ENCODE measurements around the gene COA4.
A peak's percentile ranks its signal among the peaks of the same experiment; 100 is the strongest.
"Not testable (repeated sequence)": the region's sequence is repeated elsewhere in the genome, so short reads cannot be mapped to it uniquely, and the experiment has no call there.

COA4 gene

DNA sequence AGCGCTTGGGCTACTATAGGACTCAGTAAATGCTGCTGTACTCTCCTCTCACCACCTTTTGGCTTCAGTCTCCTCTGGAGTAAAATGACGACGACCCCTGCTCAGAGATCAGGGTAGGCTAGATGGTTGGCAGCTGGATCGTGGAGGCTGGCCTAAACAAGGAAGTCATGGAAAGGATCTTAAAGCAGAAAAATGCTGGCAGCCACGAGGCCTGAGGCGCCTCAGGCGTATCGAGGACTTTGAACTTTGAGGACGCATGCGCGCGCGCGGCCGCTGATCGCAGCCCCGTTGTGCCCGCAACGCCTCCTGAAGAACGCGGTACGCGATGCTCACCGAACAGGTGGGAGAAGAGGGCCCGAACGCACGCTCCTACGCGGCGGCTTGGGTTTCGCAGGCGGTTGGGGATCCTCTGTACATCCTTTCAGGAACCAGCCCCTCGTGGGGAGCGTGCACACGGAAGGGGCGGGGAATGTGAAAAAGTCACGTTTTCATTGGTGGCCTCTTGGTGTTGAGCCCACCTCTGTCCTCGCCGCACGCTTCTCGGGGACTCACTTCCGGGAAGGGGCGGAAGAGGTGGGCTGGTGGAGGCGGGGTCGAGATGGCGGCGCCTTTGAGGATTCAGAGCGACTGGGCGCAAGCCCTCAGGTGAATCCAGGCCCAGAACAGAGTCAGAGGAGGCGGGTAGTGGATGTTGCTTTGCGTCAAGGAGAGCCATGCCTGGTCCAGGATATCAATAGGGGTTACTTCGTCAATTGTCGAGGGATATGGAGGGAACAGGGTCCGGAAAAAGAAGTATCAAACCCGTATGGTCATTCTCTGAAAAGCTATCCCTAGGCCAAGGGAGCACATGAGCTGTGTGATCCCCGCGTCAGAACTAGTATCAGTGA lies at the start of gene COA4, which contains the start of gene PAAF1:
COA4 (minus strand) TSS at position 423 of the 887 bp plus-strand sequence. CDS start 3,468 bp downstream, outside the sequence.
PAAF1 (plus strand) TSS at position 576 of the 887 bp plus-strand sequence; CDS start at position 599, 23 bp downstream.
- peak; percentile 96 for DNase-seq

DNA sequence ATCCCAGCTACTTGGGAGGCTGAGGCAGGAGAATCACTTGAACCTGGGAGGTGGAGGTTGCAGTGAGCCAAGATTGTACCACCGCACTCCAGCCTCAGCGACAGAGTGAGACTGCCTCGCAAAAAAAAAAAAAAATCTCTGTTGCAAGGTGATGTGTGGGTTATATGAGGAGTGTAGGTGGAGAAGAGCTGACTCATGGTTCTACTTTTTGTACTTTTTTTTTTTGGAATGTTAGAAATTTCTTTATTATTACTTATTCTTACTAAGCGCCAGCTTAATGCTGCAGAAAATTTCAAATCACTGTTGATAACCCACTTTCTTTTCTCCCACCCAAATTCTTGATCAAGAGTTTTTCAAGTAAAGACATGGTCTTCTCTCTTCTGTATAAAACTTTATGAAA lies 44.5 kb upstream of the COA4 start:
- DNase-seq = no peak

DNA sequence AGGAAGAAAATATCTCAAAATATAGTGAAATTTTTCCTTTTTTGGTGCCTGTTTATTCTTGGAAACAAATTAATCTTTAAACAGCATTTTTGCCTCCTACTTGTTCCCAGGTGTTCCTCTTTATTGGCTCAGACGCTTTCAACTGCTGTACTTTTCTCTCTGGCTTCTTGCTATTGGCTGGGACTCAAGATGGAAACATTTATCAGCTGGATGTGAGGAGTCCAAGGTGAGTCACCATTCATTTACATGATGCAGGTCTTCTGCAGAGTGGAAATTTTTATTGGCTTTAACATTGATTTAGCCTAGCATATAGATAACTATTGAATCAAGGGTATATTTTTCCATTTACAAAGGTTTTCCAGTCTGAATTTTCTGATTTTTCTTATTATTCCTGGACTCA lies 39.8 kb upstream of the COA4 start:
- DNase-seq = no peak

DNA sequence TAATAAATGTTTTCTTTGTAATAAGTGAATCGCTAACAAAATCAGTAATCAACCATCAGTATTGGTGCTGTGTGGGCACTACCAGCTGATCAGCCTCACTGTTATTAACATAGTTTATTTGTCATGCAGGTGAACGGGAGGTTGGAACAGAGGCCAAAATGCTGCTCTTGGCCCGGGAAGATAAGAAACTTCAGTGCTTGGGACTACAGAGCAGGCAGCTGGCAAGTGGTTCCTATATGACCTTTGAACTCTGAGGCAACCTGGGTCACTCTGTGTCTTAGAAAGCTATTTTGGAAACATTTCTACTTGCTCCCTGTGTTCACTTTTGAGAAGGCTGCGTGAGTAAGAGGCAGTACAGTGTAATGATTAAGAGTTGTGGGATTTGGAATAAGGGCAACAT lies 37.6 kb upstream of the COA4 start:
- no peak for DNase-seq

DNA sequence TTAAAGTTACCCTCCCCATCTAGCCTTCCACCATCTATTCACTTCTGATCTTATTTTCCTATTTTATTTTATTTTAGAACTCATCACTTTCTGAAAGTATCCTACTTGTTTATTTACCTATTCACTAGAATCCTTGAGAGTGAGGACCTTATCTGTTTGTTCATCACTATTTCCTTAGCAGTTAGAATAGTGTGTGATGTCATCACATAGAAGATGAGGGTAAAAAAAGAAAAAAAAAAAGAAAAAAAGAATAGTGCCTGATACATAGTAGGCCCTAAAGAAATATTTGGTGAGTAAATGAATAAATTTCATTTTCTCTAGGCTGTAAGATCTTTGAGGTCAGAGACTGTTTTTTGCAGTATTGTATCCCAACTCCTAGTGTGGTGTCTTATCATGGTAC lies 36.8 kb upstream of the COA4 start:
- no peak for DNase-seq

DNA sequence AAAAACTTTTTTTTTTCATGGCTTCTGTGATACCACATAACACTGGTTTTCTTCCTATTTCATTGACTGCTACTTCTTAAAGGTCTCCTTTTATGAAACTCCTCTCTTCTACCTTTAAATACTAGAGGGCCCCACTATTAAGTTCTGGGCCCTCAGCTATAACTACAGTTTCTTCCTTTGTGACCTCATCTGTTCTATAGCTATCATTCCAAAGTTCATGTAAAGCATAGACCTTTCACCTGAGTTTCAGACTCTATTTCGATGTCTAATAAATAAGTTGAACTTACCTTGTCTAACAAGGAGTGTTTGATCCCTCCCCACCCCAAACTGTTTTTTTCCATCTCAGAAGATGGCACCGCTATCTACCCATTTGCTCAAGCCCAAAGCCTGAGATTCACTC lies 35.4 kb upstream of the COA4 start:
- DNase-seq = no peak

DNA sequence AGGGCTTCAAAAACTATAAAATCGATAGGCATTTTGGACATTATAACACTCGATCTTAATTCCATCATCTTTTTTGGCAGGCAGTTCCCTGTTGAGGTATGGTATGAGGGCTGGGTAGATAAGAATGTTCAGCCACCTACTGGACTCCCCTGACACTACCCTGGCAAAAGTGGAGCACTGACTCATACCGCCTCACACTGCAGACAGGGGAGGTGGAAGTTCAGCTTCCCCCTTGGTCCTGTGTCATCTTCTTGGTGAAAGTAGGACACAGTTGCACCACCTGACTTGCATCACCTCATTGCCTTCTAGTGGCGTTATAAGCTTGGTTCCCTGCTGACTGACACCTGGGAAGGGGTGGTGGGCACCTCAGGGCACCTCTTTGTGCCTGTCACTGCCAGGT lies 30.5 kb upstream of the COA4 start:
- DNase-seq = peak; percentile 45

DNA sequence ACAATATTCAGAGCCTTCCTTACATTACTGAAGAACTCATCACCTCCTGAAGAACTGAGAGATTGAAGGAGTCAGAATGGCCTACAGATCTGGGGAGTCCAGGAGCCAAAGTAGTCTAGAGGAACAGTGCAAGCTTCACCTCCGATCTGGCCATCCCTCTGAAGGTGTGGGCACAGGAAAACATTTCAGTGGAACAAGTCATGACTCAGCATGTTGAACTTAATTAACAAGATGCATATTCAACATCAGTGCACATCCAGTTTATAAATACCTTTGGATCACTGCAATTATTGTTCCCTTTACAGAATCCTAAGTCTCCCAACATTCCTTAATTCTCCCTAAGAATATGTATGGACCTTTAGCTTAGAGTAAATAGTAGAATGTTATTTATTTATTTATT lies 25.7 kb upstream of the COA4 start:
- no peak for DNase-seq

DNA sequence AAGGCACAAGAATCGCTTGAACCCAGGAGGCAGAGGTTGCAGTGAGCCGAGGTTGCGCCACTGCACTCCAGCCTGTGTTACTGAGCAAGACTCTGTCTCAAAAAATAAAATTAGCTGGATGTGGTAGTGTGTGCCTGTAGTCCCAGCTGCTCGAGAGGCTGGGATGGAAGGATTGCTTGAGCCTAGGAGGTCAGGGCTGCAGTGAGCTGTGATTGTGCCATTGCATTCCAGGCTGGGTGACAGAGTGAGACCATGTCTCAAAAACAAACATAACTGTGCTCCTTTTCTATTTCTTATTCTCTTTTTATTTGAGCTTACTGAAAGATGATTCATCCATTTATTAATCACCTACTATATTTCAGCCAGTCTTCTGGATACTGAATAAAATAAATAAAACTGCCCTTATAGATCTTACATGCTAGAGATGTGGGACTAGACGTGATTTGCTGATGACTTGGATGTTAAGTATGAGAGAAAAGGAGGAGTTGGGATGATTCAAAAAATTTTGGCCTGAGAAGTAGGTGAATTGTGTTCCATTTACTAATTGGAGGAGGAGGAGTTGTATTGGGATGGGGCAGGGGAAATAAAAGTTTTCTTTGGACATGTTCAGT lies 18.2 kb upstream of the COA4 start:
- peak; percentile 73 for DNase-seq

DNA sequence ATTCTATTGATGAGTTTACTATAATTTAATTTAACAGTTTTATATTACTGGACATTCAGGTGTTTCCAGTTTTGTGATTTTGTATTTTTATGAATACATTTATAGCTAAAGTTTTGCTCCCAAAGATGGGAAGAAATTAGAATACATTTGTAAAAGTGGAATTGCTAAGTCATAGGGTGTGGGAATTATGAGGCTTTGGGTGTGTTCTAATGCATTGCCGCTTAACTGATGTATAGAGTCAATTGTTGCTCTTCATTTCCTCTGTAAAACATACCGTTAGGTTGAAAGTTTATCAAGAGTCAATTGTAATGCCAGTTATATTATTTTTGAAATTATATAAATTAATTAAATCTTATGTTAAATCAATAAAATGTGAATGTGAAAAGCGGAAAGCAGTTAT lies 16.4 kb upstream of the COA4 start:
- no peak for DNase-seq

DNA sequence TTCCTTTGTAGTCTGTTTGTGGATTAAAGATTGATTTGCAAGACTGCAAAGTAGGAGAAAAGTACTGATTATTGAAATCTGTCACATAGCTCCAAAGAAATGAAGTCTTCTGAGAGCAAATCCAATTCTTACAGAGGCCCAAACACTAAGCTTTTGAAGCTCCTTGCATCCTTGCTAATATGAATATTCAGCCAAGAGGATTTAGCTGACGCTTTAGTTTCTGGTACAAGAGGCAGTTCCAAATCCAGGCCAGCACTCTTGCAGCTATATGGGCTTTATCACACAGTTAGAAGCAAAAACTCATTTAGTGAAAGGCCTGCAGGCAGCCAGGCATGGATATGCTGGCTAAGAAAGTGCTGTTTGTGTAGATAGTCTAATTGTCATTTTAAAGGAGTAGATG lies 12.9 kb upstream of the COA4 start:
- no peak for DNase-seq

DNA sequence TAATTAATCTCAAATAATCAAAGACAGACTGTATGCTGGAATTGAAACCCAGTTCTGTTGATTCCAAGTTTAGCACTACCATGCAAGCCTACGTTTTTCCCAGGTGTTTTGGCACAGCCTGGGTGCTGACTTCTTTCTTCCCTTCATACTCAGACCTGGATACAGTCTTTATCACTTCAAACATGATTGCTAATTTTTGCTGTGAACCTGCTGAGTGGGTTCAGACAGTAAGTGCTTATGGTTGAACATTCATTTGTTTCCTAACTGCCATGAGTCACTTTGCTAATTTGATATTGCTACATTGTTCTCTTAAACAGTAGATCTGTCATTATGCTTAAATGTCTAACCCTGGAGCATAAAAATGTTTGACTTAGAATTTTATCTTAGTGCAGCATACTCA lies 12.4 kb upstream of the COA4 start:
- DNase-seq = no peak

DNA sequence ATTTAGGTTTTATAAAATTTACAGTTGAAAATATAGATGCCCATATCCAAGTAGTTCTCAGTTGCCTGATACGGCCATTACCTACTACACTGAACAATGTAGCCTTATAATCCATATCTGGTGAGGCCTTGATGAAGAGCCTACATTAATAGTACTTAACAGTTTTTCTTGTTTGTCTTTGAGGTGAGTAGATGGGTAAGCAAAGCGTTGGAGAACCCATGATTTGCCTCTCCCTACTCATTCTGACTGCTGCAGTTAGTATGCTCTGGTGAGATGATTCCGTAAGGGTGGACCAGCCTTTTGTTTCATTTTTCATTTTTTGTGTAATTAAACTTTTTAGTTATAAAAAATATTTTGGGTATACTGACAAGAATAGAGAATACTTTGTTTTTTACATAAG lies 11.6 kb upstream of the COA4 start:
- no peak for DNase-seq

DNA sequence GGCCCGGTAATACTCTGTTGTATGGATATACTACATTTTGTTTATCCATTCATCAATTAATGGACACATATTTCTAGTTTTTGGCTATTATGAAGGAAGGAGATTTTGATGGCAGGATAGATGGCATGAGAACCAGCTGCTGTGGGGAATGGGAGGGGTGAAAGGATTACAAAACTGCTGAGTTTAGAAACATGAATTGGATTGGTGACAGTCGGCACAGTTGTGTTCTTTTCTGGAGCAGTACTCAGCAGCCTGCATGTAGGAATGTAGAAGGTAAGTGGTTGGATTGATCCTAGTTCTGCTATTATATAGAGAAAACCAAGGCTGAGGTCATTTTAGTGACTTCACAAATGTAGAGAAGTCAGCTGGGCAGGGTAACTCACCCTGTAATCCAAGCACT lies 7.2 kb upstream of the COA4 start:
- DNase-seq = no peak

DNA sequence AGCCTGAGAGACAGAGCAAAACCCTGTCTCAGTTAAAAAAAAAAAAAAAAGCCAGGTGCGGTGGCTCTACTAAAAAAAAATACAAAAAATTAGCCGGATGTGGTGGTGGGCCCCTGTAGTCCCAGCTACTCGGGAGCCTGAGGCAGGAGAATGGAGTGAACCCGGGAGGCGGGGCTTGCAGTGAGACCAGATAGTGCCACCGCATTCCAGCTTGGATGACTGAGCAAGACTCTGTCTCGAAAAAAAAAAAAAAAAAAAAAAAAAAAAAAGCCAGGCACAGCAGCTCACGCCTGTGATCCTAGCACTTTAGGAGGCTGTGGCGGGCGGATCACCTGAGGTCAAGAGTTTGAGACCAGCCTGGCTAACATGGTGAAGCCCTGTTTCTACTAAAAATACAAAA lies 3.8 kb upstream of the COA4 start:
- not testable (repeated sequence) for DNase-seq

DNA sequence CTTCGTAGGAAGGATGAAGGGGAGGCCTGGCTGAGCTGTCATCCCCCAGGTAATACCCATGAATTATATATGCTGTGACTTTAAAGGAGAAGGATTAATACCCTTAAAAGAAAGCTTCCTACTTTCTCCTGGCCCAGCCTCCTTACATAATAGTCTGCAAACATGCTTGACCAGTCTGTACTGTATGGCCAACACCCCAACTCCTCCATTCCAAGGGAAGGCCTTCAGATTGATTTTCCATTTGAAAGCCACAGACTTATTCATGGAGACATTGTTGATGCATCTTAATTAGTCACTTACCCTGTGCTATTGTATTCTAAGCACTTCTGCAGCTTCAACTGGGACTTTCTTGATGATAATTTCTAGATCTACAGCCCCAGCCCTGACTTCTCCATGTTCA lies 2.1 kb upstream of the COA4 start:
- no peak for DNase-seq

DNA sequence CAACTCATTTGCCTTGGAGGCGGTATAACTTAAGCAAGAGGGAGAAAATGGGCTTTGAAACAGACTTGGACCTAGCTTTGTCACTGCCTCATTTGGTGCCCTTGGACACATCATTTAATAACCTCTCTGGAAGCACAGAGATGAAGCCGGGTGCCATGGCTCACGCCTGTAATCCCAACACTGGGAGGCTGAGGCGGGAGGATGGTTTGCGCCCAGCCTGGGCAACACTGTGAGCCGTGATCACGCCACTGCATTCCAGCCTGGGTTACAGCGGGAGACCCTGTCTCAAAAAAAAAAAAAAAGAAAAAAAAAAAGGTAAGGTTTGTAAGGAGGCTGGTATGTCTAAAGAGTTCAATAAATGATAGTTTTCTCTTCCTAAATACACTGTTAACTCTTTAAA lies 806 bp downstream of the COA4 start:
- DNase-seq = no peak

DNA sequence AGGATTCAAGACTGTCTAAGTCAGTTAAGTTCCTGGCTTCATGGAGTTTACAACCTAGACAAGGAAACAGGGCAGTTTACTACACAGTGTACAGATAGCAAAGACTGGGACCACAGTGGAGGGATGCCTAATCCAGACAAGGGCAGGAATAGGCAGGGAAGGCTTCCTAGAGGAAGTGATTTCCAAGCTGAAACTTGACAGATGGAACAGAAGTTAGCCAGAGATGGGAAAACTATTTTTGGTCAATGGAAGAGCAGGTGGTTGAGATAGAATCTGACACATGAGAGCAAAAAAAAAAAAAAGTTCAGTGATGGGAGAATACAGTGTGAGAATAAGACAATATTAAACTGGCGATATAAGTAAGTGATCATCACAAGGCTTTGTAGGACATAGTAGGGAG lies 1.3 kb downstream of the COA4 start:
- DNase-seq = no peak

DNA sequence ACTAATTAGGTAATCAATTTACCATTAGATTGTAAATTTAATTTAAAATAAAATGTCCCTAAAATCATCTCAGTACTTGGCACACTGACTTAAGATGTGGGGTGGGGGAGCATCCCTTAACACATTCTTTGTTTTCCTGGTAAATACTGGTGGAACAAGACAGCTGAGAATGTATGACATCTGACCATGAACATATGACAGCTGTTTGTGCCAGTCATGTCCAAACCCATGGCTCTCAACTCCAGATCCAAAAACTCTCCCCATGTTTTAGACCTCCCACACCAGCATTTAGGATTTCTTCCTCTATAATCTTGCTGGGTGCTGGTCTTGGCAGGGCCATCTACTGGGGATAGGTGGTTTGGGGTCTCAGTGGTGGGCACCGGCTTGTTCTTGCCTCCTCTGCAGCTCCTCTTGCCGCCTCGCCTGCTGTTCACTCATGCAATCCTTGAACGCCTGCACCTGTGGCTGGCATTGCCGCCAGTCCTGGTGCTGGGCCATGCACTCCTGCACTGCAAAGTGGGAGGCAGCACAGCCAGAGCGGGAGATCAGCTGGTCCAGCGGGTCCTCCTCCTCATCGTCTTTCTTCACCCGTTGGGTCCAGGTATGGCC lies 3.8 kb downstream of the COA4 start:
- no peak for DNase-seq

DNA sequence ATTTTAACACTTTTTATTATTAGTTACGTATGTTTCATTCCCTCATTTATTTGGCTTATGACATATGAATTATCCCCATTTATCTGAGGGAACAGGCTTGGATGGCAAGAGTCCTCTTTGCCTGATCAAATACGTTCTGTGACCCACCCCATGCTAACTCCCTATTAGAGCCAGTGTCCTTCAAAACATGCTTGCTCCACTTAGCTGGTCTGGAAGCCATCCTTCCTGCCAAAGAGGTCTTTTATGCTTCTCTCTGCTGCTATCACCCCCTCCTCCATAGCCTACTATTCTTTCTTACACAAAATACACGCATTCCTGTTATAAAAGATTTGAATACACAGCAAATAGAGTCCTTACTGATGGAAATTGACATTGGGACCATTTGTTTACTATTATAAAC lies 6.4 kb downstream of the COA4 start:
- no peak for DNase-seq

DNA sequence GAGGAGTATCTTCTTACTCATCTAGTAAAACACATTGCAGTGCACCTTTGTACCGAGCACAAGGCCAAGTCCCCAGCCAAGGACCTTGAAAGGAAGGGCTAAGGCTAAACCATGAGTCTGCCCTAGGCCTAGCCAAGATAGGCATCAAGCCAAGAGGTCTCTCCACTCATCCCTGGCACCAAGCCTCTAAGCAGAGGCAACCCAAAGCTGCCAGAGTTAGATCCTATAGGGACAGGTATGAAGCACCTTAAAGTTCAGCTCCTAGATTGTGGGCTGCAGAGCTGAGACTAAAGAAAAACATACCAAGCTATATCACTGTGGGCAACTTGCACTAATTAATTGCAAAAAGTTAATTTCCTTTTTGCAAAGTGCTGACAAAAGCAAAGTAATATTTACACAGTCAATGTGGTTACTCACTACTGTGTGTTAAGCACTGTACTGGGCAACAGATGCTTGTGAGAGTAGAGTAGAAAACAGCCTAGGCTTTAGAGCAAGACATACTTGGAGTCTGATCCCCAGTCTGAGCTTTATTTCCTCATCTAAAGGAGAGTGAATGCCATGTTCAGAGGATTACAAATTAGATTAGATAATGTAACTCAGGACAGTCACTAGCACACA lies 7.2 kb downstream of the COA4 start:
- DNase-seq = no peak

DNA sequence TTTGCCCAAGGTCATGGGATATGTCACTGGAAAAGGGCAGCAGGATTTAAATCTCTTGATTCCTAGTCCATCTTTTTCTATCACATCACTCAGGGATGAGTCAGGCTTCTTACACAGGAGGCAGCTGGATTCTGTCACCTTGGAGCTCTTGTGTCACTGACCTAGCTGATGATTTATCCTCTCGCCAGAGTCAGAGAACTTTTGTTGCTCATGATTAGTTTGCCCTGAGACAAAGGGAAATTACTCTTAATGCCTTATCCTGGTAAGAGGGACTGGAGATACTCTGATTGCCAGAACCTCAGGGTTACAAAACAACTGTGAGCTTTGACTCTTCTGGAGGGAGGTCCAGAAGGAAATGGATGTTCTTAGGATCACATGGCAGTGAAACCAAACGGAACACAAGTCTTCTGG lies 10.1 kb downstream of the COA4 start:
- peak; percentile 86 for DNase-seq

DNA sequence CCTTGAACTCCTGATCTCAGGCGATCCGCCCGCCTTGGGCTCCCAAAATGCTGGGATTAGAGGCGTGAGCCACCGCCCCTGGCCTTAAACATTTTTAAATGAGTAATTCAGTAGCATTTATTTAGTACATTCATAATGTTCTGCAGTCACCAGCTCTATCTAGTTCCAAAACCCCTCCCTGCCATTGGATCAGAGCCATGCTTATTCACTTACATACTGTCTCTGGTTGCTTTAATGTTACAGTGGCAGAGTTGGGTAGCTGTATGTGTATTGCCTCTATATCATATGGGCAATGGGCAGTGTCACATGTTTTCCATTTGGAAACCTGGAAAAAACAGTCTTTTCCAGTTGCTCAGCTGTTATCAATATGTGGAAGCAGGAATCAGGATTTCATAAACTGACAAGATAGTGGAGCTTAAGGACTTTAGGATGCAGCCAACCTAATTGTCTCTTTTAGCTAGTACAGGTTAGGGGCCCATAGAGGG lies 10.5 kb downstream of the COA4 start:
- DNase-seq = peak; percentile 69

Data from fibroblast of skin of right biceps (primary cell).